GM12878 (cell line): ENCODE measurements around the gene PRKCB. TPM values are rescaled to one million over a fixed set of nuclear protein-coding genes. Genes with fewer than 3 reads are reported as not detected.

Experiments
- ATAC-seq: fragments of 200-7000 bp; cut with Tn5 transposase; 3 replicates; pipeline ENCODE4 v1.9.1; 2020; ENCODE audit warnings: mild to moderate bottlenecking, moderate library complexity
- BruUV-seq: library from RNA; stranded (reverse); fragments of 400-500 nt; replicated peaks from 2 replicates; lab custom pipeline; 2021; lab: Mats Ljungman, UMichigan
- CTCF ChIA-PET: fragments of 300-600 bp; sonication (Branson Sonifier 250); formaldehyde crosslinking; extraction: SDS; loops from one replicate; lab custom pipeline; 2021; ENCODE audit warnings: inconsistent platforms; lab: Yijun Ruan, JAX
- POLR2A ChIA-PET: fragments of 350-600 bp; formaldehyde crosslinking; extraction: SDS; loops from one replicate; lab custom pipeline; 2021; ENCODE audit warnings: inconsistent platforms; lab: Charles Lee
- RAD21 ChIA-PET: fragments of 300-600 bp; sonication (Branson Sonifier 250); formaldehyde crosslinking; loops from one replicate; lab custom pipeline; 2023; ENCODE audit warnings: antibody characterized with exemption; ENCODE audit not compliant: unreplicated experiment; lab: Charles Lee
- SMC1A ChIA-PET: fragments of 300-600 bp; sonication (Branson Sonifier 250); formaldehyde crosslinking; loops from one replicate; lab custom pipeline; 2023; ENCODE audit not compliant: unreplicated experiment, uncharacterized antibody; lab: Charles Lee
- DNase-seq: peaks from one replicate; pipeline ENCODE4 v3.0.0-alpha.2; 2011; ENCODE audit warnings: low read depth, low spot score
- FAIRE-seq: peaks from 3 replicates; lab custom pipeline; 2011; peaks lifted over from hg19 to GRCh38; lab: Jason Lieb, UNC
- H2AFZ ChIP-seq: 2 replicates; pipeline ENCODE4 v1.6.0; 2011; ENCODE audit warnings: low read depth, low read length, control low read depth; ENCODE audit not compliant: control insufficient read depth
- H3K27ac ChIP-seq: 2 replicates; pipeline ENCODE4 v1.5.1; 2011; ENCODE audit warnings: control low read depth; ENCODE audit not compliant: control insufficient read depth, insufficient read depth
- H3K27me3 ChIP-seq, 2 experiments: replicated peaks in 1 of 2; 2 replicates each; pipeline versions ENCODE4 v1.6.0 to v1.6.1; 2011; ENCODE audit warnings: low read length in 1 of 2; ENCODE audit not compliant: control insufficient read depth in 2 of 2, insufficient read depth in 2 of 2
- H3K36me3 ChIP-seq, 2 experiments: 2 replicates each; pipeline ENCODE4 v1.5.1; 2011; ENCODE audit warnings: low read length in 1 of 2; ENCODE audit not compliant: control insufficient read depth in 2 of 2, insufficient read depth in 2 of 2
- H3K4me1 ChIP-seq: 2 replicates; pipeline ENCODE4 v1.6.1; 2011; ENCODE audit warnings: mild to moderate bottlenecking, low read length, moderate library complexity, mixed read lengths; ENCODE audit not compliant: control insufficient read depth, insufficient read depth
- H3K4me2 ChIP-seq: 2 replicates; pipeline ENCODE4 v1.6.0; 2011; ENCODE audit warnings: control low read depth; ENCODE audit not compliant: control insufficient read depth, insufficient read depth
- H3K4me3 ChIP-seq: fragments of 200-600 bp; sonication (generic); 2 replicates; pipeline ENCODE4 v1.5.1; 2016
- H3K79me2 ChIP-seq: 2 replicates; pipeline ENCODE4 v1.6.0; 2011; ENCODE audit warnings: low read length; ENCODE audit not compliant: control insufficient read depth, insufficient read depth
- H3K9ac ChIP-seq: 2 replicates; pipeline ENCODE4 v1.8.0; 2011; ENCODE audit warnings: low read length, control low read depth, mixed read lengths; ENCODE audit not compliant: control insufficient read depth, insufficient read depth
- H3K9me3 ChIP-seq: replicated peaks from 3 replicates; pipeline ENCODE4 v1.5.1; 2011; ENCODE audit warnings: mild to moderate bottlenecking, low read length; ENCODE audit not compliant: control insufficient read depth, insufficient read depth
- H4K20me1 ChIP-seq: 2 replicates; pipeline ENCODE4 v1.6.0; 2011; ENCODE audit not compliant: control insufficient read depth, insufficient read depth
- EP300 ChIP-seq, 2 experiments: fragments of 150-350 bp in 1 of 2; IDR thresholded peaks; 2 replicates each; pipeline ENCODE4 v1.6.1; 2011 to 2012; ENCODE audit warnings: low read depth in 2 of 2, low read length in 2 of 2, borderline replicate concordance in 1 of 2, improper control_type of control experiment in 1 of 2, inconsistent platforms in 1 of 2; ENCODE audit not compliant: control insufficient read depth in 1 of 2
- PKNOX1 ChIP-seq: fragments of 450-650 bp; IDR thresholded peaks from 2 replicates; pipeline ENCODE4 v1.6.1; 2016; ENCODE audit warnings: mild to moderate bottlenecking
- POLR2AphosphoS5 ChIP-seq: IDR thresholded peaks from 2 replicates; pipeline ENCODE4 v1.6.1; 2011; ENCODE audit warnings: mild to moderate bottlenecking, low read length, inconsistent platforms
- SUZ12 ChIP-seq: fragments of 200-600 bp; sonication (generic); IDR thresholded peaks from one replicate; pipeline ENCODE4 v1.6.1; 2018; ENCODE audit warnings: antibody characterized with exemption, mild to moderate bottlenecking; ENCODE audit not compliant: unreplicated experiment
- TCF7 ChIP-seq: IDR thresholded peaks from 2 replicates; pipeline ENCODE4 v1.6.1; 2014; ENCODE audit warnings: antibody characterized with exemption, borderline replicate concordance
- USF2 ChIP-seq: IDR thresholded peaks from 2 replicates; pipeline ENCODE4 v1.6.1; 2011; ENCODE audit warnings: low read depth, low read length, improper control_type of control experiment, borderline replicate concordance
- WGBS: methylation state at CpG from one replicate; pipeline ENCODE4 v1.1.6; 2016; ENCODE audit warnings: low lambda C conversion rate; ENCODE audit not compliant: insufficient replicate concordance, insufficient coverage; ENCODE audit errors: missing lambda C conversion rate; 5-methylcytosine and 5-hydroxymethylcytosine counted together
- in situ Hi-C: fragments of 300-500 bp; cut with MboI; formaldehyde crosslinking; loops from 9 replicates; pipeline ENCODE4 v1.14.3; 2018; ENCODE audit warnings: mixed read lengths
- intact Hi-C: fragments of 100-400 bp; cut with micrococcal nuclease; formaldehyde crosslinking; loops from one replicate; pipeline ENCODE4 v1.14.2; 2022; ENCODE audit not compliant: unreplicated experiment
- polyA plus RNA-seq, 11 experiments: library from polyadenylated mRNA; depleted of rRNA in 4 of 11; unstranded in 6 of 11; stranded (reverse) in 5 of 11; fragments of >200 nt; fragmentation: Nextera tagmentation in 4 of 11; fragmentation: Illumina TruSeq in 1 of 11; extraction: Ambion mirVana in 4 of 11; extraction: Trizol in 1 of 11; gene quantifications; 1 replicate in 1 of 11; 2 replicates in 10 of 11; pipeline versions ENCODE4 v1.2.1 to v1.2.3, GENCODE V29; 2011 to 2016; ENCODE audit warnings: inconsistent platforms in 2 of 11, missing spikeins in 2 of 11, low read depth in 1 of 11
- total RNA-seq, 4 experiments: library from RNA; depleted of rRNA in 3 of 4; stranded (reverse); fragments of >200 nt in 3 of 4; fragmentation: Illumina TruSeq in 1 of 4; extraction: Trizol in 1 of 4; gene quantifications; 2 replicates each; pipeline versions ENCODE4 v1.2.1 to v1.2.3, GENCODE V29; 2013 to 2021
- TF ChIP-seq, protein P1 (sequence below): IDR thresholded peaks from 2 replicates; pipeline ENCODE4 v1.6.1; 2012; ENCODE audit warnings: low read length, inconsistent platforms

Gene PRKCB
- total and polyA plus RNA-seq, 10 of the 15 experiments (the other 5 are each of a cell fraction or from before 2014, with no cell fraction given) = 21.4 to 158 (median 97.3) TPM

DNA sequence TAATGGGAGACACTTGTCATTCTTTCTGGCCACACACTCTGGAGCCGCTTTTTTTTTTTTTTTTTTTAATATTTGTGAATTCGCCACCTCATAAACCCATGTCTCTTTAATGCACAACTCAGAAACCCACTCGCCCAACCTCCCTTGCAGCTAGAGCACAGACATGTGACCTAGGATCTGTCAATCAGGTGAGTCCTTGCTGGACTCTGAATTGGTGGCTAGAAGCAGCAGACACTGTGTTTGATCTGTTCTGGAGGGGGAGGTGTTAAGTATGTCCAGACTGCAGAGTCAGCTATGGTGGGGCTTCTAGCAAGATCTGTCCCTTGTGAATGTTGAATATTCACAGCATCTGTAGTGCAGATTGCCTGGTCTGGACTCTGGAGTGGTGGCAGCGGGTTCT is 112.1 kb downstream of the PRKCB start:
- H2AFZ ChIP-seq = no peak overlapping the region
- intact Hi-C loops = no loop called here
- ChIA-PET RAD21 (interaction anchor here (0.6 kb wide), 1 partner anchor 46 kb away, joined by 5 read pairs; no protein-coding TSS in a partner anchor), CTCF (interaction anchor here (0.6 to 1.8 kb wide), 2 partner anchors 144 to 267 kb away, joined by 3 to 5 read pairs; no protein-coding TSS in a partner anchor), POLR2A (interaction anchor here (0.6 to 0.7 kb wide), 2 partner anchors 17 to 79 kb away, joined by 4 to 6 read pairs; no protein-coding TSS in a partner anchor), SMC1A (interaction anchor here (0.6 kb wide), 2 partner anchors 9 to 44 kb away, joined by 3 read pairs; no protein-coding TSS in a partner anchor)
- ATAC-seq (no peak), FAIRE-seq (no peak), DNase-seq (no peak)
- H3K4me3 ChIP-seq = no peak overlapping the region
- TF ChIP-seq TCF7 = no peak
- no peak for TF ChIP-seq EP300 (IDR thresholded peaks at IDR 0.05; ENCODE audit: borderline replicate concordance in 1 of 2, control insufficient read depth in 1 of 2, low read depth in 2 of 2, low read length in 2 of 2)
- TF ChIP-seq, protein P1, sequence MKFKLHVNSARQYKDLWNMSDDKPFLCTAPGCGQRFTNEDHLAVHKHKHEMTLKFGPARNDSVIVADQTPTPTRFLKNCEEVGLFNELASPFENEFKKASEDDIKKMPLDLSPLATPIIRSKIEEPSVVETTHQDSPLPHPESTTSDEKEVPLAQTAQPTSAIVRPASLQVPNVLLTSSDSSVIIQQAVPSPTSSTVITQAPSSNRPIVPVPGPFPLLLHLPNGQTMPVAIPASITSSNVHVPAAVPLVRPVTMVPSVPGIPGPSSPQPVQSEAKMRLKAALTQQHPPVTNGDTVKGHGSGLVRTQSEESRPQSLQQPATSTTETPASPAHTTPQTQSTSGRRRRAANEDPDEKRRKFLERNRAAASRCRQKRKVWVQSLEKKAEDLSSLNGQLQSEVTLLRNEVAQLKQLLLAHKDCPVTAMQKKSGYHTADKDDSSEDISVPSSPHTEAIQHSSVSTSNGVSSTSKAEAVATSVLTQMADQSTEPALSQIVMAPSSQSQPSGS = no peak
- peak; percentile 42; the same call in 1 of the 2 replicates for TF ChIP-seq PKNOX1
- no peak for TF ChIP-seq SUZ12
- TF ChIP-seq POLR2AphosphoS5 = no peak
- TF ChIP-seq USF2 = no peak
- peaks cover 44% of the 10 kb centered on the region for H3K79me2 ChIP-seq
- no peak overlapping the region for H3K4me2 ChIP-seq
- no peaks in the 10 kb centered on the region; the same call in 1 of the 2 replicates for H4K20me1 ChIP-seq
- no peaks in the 10 kb centered on the region for H3K9me3 ChIP-seq
- in situ Hi-C loops = no loop called here
- WGBS = 98% methylated on average over 3 of the region's 4 CpGs
- BruUV-seq = no TSS peak
- peak overlapping the region; percentile 23; the same call in 1 of the 2 replicates for H3K27ac ChIP-seq
- H3K27me3 ChIP-seq = no peaks in the 10 kb centered on the region
- no peak overlapping the region for H3K9ac ChIP-seq
- H3K36me3 ChIP-seq = peaks cover 3 to 16% of the 10 kb centered on the region in 2 experiments
- peaks cover 44% of the 10 kb centered on the region for H3K4me1 ChIP-seq
